DMS79 treated with DMSO at 0.1 percent for 48 hours (cell line): ENCODE results near the gene SIAH3.
A peak's percentile ranks its signal among the peaks of the same experiment; 100 is the strongest.

ENCODE experiments used
- DNase-seq: peaks from one replicate; lab custom pipeline; 2025; lab: John Stamatoyannopoulos, UW

The SIAH3 gene

DNA sequence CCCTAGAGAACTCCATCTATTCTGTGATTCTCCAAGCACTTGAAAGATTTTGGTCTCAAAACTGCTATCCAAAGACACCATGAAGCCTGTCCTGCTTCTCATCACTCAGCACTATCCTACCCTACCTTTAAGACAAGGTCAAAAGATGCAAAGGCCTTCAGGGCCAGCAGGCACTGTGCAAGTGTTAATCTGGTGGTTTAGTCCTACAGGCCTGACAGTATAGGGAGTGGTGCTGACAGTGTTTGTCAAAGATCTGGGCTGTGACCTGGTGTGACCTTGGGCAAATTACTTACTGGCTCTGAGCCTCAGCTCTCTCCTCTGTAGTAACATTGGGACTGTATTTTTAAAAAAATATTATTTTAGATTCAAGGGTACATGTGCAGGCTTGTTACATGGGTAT, 28.0 kb downstream of the SIAH3 start:
- DNase-seq, result no peak

DNA sequence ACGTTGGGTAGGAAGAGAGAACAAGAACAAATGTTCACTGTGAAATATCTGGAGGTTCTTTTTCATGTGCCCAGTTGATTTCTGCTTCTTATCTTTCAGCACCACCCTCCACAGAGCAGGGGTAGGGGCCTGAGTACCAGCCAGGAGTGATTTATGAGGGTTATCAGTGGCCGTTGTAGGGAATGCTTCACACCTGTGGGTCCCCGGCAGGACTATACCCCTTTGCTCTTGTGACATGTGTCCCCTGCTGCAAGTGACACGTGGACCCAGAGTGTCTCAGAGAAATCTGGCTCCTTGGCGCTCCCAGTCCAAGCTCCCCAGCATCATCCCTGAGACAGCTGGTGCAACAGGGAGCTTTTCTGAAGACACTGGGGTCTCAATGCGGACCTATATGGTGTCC, 29.7 kb downstream of the SIAH3 start:
- no peak for DNase-seq

GRCh38 chr13:45820106-45820838, 31.3 kb downstream of the SIAH3 start:
- DNase-seq, result no peak

- no peak for DNase-seq
Observed at GRCh38 chr13:45817833-45818232, 33.7 kb downstream of the SIAH3 start.

DNA sequence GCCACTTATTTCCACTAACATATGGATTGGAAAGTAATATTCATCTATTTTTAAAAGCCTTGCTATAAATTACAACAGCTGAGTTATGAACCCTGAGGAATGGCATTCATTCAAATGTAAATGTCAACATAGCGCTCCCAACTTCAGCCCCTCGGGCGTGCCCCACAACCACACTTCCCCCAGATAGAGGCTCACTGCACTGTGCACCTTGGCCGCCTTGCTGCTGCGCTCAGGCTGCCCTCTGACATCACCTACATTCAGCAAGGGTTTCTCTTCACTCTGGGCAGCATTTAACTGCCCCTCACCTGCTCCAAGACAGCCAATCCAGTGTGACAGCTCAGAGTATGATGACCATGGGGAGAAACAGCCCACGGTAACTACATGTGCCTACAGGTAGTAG, 35.1 kb downstream of the SIAH3 start:
- no peak for DNase-seq

- DNase-seq, result no peak
Observed at GRCh38 chr13:45812695-45813372, 38.7 kb downstream of the SIAH3 start.

GRCh38 chr13:45811891-45812694, 39.5 kb downstream of the SIAH3 start:
- DNase-seq, result no peak

GRCh38 chr13:45809801-45810394, 41.7 kb downstream of the SIAH3 start:
- DNase-seq, result no peak

GRCh38 chr13:45808925-45809324, 42.6 kb downstream of the SIAH3 start:
- no peak for DNase-seq

DNA sequence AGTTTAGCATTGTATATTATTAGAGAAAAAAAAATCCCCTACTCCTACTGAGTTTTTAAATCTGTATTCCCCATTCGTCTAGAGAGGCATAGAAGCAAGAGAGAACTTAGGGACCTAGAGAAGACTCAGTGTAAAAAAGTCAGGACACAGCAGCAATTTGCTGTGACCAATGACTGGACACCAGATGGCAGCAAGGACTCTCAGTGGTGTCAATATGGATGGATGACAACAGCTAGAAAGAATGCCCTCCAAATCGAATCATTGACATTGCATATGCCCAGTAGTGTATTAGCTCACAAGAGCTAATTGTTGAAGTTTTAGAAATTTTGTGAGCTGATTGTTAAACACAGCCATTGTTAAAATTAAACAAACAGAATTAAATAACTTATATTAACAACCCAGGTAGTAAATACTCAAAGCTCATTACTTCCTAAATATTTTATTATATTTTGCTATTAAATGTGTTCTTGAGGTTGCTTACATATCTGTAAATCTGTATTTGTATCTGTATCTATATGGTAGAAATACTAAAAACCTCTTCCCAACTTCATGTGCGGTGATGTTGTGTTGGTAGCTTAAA, 43.9 kb downstream of the SIAH3 start:
- no peak for DNase-seq

DNA sequence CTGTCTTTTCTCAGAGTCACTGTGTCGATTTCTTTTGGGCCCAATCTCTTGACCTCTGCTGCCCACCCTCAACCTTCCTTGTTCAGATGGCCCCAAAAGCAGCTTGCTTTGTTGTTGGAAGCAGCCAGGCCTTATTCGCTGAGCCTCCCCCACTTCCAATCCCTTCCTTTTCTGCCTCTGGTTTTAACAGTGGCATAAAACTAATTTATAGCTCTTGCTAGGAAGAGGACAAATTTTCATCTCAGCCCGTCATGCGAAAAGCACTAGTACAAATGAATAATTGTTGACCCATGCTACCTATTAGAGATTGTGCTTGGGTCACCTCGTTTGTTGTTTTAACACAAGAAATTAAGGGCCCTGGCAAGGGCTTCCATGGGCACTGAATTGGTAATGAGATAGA, 51.1 kb downstream of the SIAH3 start:
- DNase-seq, result no peak

DNA sequence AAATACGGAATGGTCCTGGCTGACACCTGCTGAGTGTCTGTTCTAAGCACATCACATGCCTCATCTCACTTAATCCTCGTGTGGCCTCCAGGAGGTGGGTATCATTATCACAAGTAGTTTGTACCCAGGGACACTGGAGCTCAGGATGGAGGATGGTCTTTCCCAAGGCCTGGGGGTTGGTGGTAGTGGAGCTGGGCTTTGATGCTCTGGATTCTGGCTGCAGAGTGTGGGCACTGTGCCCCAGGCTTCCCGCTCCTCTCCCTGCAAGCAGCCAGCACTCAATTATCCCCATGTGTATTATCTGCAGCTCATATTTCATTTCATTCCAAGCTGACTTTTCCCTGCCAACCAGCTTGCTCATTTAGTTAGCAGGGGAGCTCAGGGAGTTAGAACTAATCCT, 52.1 kb downstream of the SIAH3 start:
- DNase-seq, result no peak

- DNase-seq, result no peak
Observed at GRCh38 chr13:45798851-45799250, 52.7 kb downstream of the SIAH3 start.

- no peak for DNase-seq
Observed at GRCh38 chr13:45796426-45797235, 54.9 kb downstream of the SIAH3 start.

DNA sequence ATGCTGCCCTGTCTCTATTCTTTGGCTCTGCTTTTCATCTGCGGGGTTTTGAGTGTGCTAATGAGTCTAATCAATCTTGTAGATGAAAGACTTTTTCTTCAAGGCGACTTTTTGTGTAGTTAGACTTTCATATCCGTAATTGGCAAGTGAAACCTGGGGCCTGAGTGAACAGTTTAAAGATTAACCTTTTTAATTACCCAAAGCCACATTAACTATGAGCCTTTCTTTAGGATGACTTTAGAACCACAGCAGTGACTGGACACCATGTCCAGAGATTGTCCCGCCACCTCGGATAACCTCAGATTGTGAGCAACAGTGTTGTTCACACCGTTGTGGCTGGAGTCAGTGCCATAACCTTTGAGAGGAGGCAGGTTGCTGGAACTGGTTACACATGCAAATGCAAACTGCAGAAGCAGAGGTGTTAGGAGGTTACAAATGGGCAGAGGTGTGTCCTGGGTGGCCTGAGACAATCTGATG, 58.7 kb downstream of the SIAH3 start:
- no peak for DNase-seq

- DNase-seq, result no peak
Observed at GRCh38 chr13:45788011-45788410, 63.5 kb downstream of the SIAH3 start.

- DNase-seq, result peak; percentile 47
Observed at GRCh38 chr13:45787346-45787745, 64.2 kb downstream of the SIAH3 start.

- DNase-seq, result peak; percentile 89
Observed at GRCh38 chr13:45786293-45786920, 65.1 kb downstream of the SIAH3 start.

- no peak for DNase-seq
Observed at GRCh38 chr13:45784755-45785675, 66.5 kb downstream of the SIAH3 start.
